LNCaP clone FGC (cell line): ENCODE measurements around the gene FUZ.

Experiments used
- DNase-seq: peaks from one replicate; pipeline ENCODE4 v3.0.0-alpha.2; 2011; ENCODE audit warnings: low read depth
- H3K4me3 ChIP-seq: 2 replicates; pipeline ENCODE4 v1.5.1; 2011; ENCODE audit warnings: mild to moderate bottlenecking, low read depth, low read length, control low read depth
- CTCF ChIP-seq: IDR thresholded peaks from 2 replicates; pipeline ENCODE4 v1.5.1; 2012; ENCODE audit warnings: mild to moderate bottlenecking; ENCODE audit not compliant: control insufficient read depth, insufficient read depth; ENCODE audit errors: extremely low read depth

FUZ gene

GRCh38 chr19:49818649-49819370, 5.7 kb upstream of the FUZ start:
- no peak for TF ChIP-seq CTCF
- H3K4me3 ChIP-seq, result peak overlapping the region; percentile 94
- no peak for DNase-seq

GRCh38 chr19:49817964-49818648, 5.0 kb upstream of the FUZ start, which contains the start of gene MED25:
TSS of gene MED25 (plus strand) at chr19:49818289. CDS start at chr19:49818342, 53 bp downstream.
- peak within 1 kb of the TSS; percentile 94 for H3K4me3 ChIP-seq
- peak; percentile 56 for DNase-seq
- TF ChIP-seq CTCF, result no peak

GRCh38 chr19:49816590-49816989, 3.5 kb upstream of the FUZ start:
- H3K4me3 ChIP-seq, result peak overlapping the region; percentile 94
- TF ChIP-seq CTCF, result no peak
- no peak for DNase-seq

GRCh38 chr19:49814010-49814409, 918 bp upstream of the FUZ start:
- no peak for DNase-seq
- no peak for TF ChIP-seq CTCF
- H3K4me3 ChIP-seq, result peak overlapping the region; percentile 86

- TF ChIP-seq CTCF, result no peak
- no peak for DNase-seq
- H3K4me3 ChIP-seq, result peak overlapping the region; percentile 86
Measured at GRCh38 chr19:49812452-49812996, 568 bp downstream of the FUZ start.

- no peak for DNase-seq
- H3K4me3 ChIP-seq, result no peak overlapping the region
- no peak for TF ChIP-seq CTCF
Measured at GRCh38 chr19:49811328-49811727, 1.8 kb downstream of the FUZ start.
